Caco-2 (cell line): ENCODE data around the gene ADAM30. TPM values are rescaled to one million over a fixed set of nuclear protein-coding genes. Genes with fewer than 3 reads are reported as not detected.

Experiments used
- BruUV-seq: library from RNA; stranded (reverse); fragments of 400-500 nt; replicated peaks from 2 replicates; lab custom pipeline; 2021; lab: Mats Ljungman, UMichigan
- CTCF ChIA-PET: fragments of 300-600 bp; sonication (Branson Sonifier 250); formaldehyde crosslinking; loops from one replicate; lab custom pipeline; 2022; ENCODE audit warnings: antibody characterized with exemption; lab: Charles Lee
- POLR2A ChIA-PET: fragments of 300-600 bp; sonication (Branson Sonifier 250); formaldehyde crosslinking; loops from one replicate; lab custom pipeline; 2022; ENCODE audit warnings: antibody characterized with exemption; lab: Charles Lee
- DNase-seq, 2 experiments: peaks; one replicate each; pipeline versions ENCODE4 v3.0.0 to v3.0.0-alpha.2; 2020 to 2022
- H3K27me3 ChIP-seq: replicated peaks from 2 replicates; pipeline ENCODE4 v1.6.0; 2011; ENCODE audit warnings: low read length; ENCODE audit not compliant: control insufficient read depth, insufficient read depth
- H3K36me3 ChIP-seq: 2 replicates; pipeline ENCODE4 v1.5.1; 2011; ENCODE audit warnings: low read length; ENCODE audit not compliant: control insufficient read depth, insufficient read depth
- H3K4me1 ChIP-seq: fragments of 250-450 bp; sonication (Bioruptor Pico); 2 replicates; pipeline ENCODE4 v1.5.1; 2020; ENCODE audit warnings: mild to moderate bottlenecking
- H3K4me3 ChIP-seq: 2 replicates; pipeline ENCODE4 v1.5.1; 2011; ENCODE audit warnings: low read depth, mild to moderate bottlenecking, control low read depth, low read length
- H3K9me3 ChIP-seq: fragments of 250-450 bp; sonication (Bioruptor Pico); 2 replicates; pipeline ENCODE4 v1.5.1; 2020; ENCODE audit warnings: mild to moderate bottlenecking, moderate library complexity
- H3K27ac Mint-ChIP-seq: one replicate; pipeline ENCODE4 v1.8.0; 2022; ENCODE audit warnings: mixed read lengths; ENCODE audit not compliant: unreplicated experiment
- H3K27me3 Mint-ChIP-seq: one replicate; pipeline ENCODE4 v1.8.0; 2022; ENCODE audit warnings: mixed read lengths; ENCODE audit not compliant: insufficient read depth, unreplicated experiment
- H3K36me3 Mint-ChIP-seq: one replicate; pipeline ENCODE4 v1.8.0; 2022; ENCODE audit warnings: mild to moderate bottlenecking, mixed read lengths; ENCODE audit not compliant: insufficient read depth, unreplicated experiment
- H3K4me1 Mint-ChIP-seq: one replicate; pipeline ENCODE4 v1.8.0; 2022; ENCODE audit warnings: low read depth, mixed read lengths; ENCODE audit not compliant: unreplicated experiment
- H3K4me3 Mint-ChIP-seq: one replicate; pipeline ENCODE4 v1.8.0; 2022; ENCODE audit warnings: mild to moderate bottlenecking, moderate library complexity, mixed read lengths; ENCODE audit not compliant: unreplicated experiment
- H3K9me3 Mint-ChIP-seq: one replicate; pipeline ENCODE4 v1.8.0; 2022; ENCODE audit warnings: mixed read lengths; ENCODE audit not compliant: unreplicated experiment
- intact Hi-C: fragments of 100-400 bp; cut with micrococcal nuclease; formaldehyde crosslinking; loops from one replicate; pipeline ENCODE4 v1.10.0; 2022; ENCODE audit not compliant: unreplicated experiment
- total RNA-seq: library from RNA; stranded (reverse); gene quantifications from 2 replicates; pipeline ENCODE4 v1.2.3, GENCODE V29; 2022
- TF ChIP-seq, protein P1 (sequence below), 2 experiments: fragments of 200-600 bp in 1 of 2; IDR thresholded peaks; 1 replicate in 1 of 2; 2 replicates in 1 of 2; pipeline versions ENCODE4 v1.5.1 to v1.8.0; 2011 to 2022; ENCODE audit warnings: antibody characterized with exemption in 1 of 2, control low read depth in 1 of 2, inconsistent platforms in 1 of 2, low read depth in 1 of 2, low read length in 1 of 2, mild to moderate bottlenecking in 1 of 2, moderate library complexity in 1 of 2; ENCODE audit not compliant: insufficient read depth in 1 of 2, severe bottlenecking in 1 of 2, unreplicated experiment in 1 of 2

ADAM30 gene
- total RNA-seq, 1 experiment from 2014 or later = not detected

GRCh38 chr1:119919241-119919640 is 22.9 kb upstream of the ADAM30 start:
- intact Hi-C loops = no loop called here
- Mint-ChIP-seq H3K36me3 (no peaks in the 10 kb centered on the region), H3K4me1 (no peaks in the 10 kb centered on the region), H3K9me3 (no peaks in the 10 kb centered on the region), H3K27me3 (no peaks in the 10 kb centered on the region), H3K27ac (no peak overlapping the region), H3K4me3 (no peak overlapping the region)
- Histone ChIP-seq H3K4me1 (no peaks in the 10 kb centered on the region), H3K9me3 (no peaks in the 10 kb centered on the region), H3K36me3 (peaks cover 2% of the 10 kb centered on the region), H3K27me3 (no peaks in the 10 kb centered on the region), H3K4me3 (no peak overlapping the region)
- no TSS peak for BruUV-seq
- ChIA-PET POLR2A (no interaction called here), CTCF (no interaction called here)
- TF ChIP-seq, protein P1, sequence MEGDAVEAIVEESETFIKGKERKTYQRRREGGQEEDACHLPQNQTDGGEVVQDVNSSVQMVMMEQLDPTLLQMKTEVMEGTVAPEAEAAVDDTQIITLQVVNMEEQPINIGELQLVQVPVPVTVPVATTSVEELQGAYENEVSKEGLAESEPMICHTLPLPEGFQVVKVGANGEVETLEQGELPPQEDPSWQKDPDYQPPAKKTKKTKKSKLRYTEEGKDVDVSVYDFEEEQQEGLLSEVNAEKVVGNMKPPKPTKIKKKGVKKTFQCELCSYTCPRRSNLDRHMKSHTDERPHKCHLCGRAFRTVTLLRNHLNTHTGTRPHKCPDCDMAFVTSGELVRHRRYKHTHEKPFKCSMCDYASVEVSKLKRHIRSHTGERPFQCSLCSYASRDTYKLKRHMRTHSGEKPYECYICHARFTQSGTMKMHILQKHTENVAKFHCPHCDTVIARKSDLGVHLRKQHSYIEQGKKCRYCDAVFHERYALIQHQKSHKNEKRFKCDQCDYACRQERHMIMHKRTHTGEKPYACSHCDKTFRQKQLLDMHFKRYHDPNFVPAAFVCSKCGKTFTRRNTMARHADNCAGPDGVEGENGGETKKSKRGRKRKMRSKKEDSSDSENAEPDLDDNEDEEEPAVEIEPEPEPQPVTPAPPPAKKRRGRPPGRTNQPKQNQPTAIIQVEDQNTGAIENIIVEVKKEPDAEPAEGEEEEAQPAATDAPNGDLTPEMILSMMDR (IDR thresholded peaks at IDR 0.05; ENCODE audit: insufficient read depth in 1 of 2, low read depth in 1 of 2, low read length in 1 of 2, severe bottlenecking in 1 of 2, unreplicated experiment in 1 of 2) = no peak
- no peak for DNase-seq

GRCh38 chr1:119918301-119918700 is 22.0 kb upstream of the ADAM30 start:
- H3K27ac Mint-ChIP-seq = no peak overlapping the region
- no peaks in the 10 kb centered on the region for H3K27me3 ChIP-seq
- no peaks in the 10 kb centered on the region for H3K9me3 ChIP-seq
- H3K4me1 Mint-ChIP-seq = no peaks in the 10 kb centered on the region
- no peaks in the 10 kb centered on the region for H3K27me3 Mint-ChIP-seq
- CTCF ChIA-PET = no interaction called here
- no peaks in the 10 kb centered on the region for H3K4me1 ChIP-seq
- no peak overlapping the region for H3K4me3 ChIP-seq
- H3K36me3 ChIP-seq = peaks cover 2% of the 10 kb centered on the region
- POLR2A ChIA-PET = no interaction called here
- TF ChIP-seq, protein P1 (IDR thresholded peaks at IDR 0.05; ENCODE audit: insufficient read depth in 1 of 2, low read depth in 1 of 2, low read length in 1 of 2, severe bottlenecking in 1 of 2, unreplicated experiment in 1 of 2) = no peak
- BruUV-seq = no TSS peak
- no peak for DNase-seq
- H3K36me3 Mint-ChIP-seq = no peaks in the 10 kb centered on the region
- H3K9me3 Mint-ChIP-seq = no peaks in the 10 kb centered on the region
- intact Hi-C loops = no loop called here
- no peak overlapping the region for H3K4me3 Mint-ChIP-seq

DNA sequence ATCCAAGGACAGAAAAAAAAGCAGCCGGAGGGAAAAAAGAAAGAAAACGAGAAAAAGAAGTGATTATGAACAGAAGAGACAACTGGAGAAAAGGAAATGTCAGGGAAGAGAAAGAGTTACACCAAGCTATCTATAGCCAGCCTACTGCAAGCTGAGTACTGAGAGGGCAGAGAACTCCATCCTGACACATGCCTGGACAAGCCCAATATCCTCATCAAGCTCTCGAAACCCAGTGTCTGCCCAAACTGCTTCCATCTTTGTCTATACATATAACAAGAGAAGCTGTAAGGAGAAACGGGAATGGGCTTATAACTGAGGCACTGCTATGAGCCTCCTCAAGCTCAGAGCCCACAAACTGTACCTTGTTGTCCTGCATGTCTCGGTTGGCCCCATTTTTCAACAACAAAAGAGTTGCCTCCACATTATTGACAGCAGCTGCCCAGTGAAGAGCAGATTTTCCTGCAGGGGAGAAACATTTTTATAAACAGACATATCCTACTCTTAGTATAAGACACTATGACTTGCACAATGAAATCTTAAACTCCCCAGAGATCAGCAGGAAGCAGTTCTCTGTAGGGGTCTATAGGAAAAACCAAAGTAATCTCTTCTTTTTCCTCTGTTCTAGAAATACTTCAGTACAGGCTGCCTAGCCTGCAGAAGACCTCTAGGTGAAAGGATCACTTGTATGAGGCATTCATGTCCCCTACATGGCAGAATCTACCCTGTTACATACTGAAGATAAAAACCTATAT is 21.2 kb upstream of the ADAM30 start:
- Histone ChIP-seq H3K4me1 (no peaks in the 10 kb centered on the region), H3K27me3 (no peaks in the 10 kb centered on the region), H3K9me3 (no peaks in the 10 kb centered on the region), H3K4me3 (no peak overlapping the region), H3K36me3 (peaks cover 2% of the 10 kb centered on the region; the same call in 1 of the 2 replicates)
- intact Hi-C loops = no loop called here
- no peak for DNase-seq
- no peak overlapping the region for H3K27ac Mint-ChIP-seq
- CTCF ChIA-PET = no interaction called here
- TF ChIP-seq, protein P1 (IDR thresholded peaks at IDR 0.05; ENCODE audit: insufficient read depth in 1 of 2, low read depth in 1 of 2, low read length in 1 of 2, severe bottlenecking in 1 of 2, unreplicated experiment in 1 of 2) = no peak
- no peaks in the 10 kb centered on the region for H3K27me3 Mint-ChIP-seq
- no TSS peak for BruUV-seq
- no peak overlapping the region for H3K4me3 Mint-ChIP-seq
- no peaks in the 10 kb centered on the region for H3K9me3 Mint-ChIP-seq
- no peaks in the 10 kb centered on the region for H3K4me1 Mint-ChIP-seq
- H3K36me3 Mint-ChIP-seq = no peaks in the 10 kb centered on the region
- POLR2A ChIA-PET = no interaction called here
